ENCODE results near the gene CDC42BPB. TPM values are rescaled to one million over a fixed set of nuclear protein-coding genes. Genes with fewer than 3 reads are reported as not detected.
A peak's percentile ranks its signal among the peaks of the same experiment; 100 is the strongest.

The CDC42BPB gene
- total and polyA plus RNA-seq, 2 of the 13 experiments (the other 11 are each of a cell fraction or from before 2014, with no cell fraction given): 19.7 to 32.3 TPM

DNA sequence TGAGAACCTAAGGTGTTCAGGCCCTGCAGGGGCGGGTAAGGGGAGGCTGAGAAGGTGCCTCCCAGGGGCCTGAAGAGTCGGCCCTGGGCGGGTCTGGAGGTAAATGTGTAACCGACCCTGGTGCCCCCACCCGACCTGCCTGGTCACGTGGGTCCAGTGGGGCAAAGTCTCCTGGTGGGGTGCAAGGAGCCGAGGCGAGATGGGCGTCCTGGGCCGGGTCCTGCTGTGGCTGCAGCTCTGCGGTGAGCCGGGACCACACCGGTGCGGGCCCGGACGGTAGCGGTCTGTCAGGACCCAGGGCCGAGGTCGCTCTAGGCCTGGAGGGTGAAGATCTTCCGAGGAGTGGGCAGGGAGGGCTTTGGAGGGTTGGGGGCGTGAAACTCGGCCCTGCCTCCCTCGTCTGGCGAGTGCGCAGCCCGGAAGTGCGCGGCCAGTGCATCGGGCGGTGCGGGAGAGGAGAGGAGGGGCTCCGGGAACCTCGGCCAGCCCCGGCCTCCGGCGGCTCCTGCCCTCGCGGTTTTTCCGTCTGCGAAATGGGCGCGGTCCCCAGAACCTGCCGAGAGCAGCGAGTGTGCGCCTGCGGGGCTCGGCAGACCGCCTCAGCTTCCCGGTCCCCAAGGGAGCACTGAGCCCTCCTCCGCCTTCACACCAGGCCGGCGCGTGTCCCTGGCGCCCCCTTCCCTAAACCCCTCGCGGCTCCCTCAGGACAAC lies 134.7 kb downstream of the CDC42BPB start, which contains the start of gene AMN (continued):
- TF ChIP-seq ZNF354B (CRISPR knock-in tag; IDR thresholded peaks at IDR 0.05) (peak; percentile 18; the same call in 1 of the 2 replicates), RNF2 (conservative IDR thresholded peaks at IDR 0.05; ENCODE audit: low read depth) (no peak), ZNF441 (CRISPR knock-in tag; IDR thresholded peaks at IDR 0.05; ENCODE audit: borderline replicate concordance) (peak; percentile 29; the same call in 1 of the 2 replicates), TEAD3 (CRISPR knock-in tag; optimal IDR thresholded peaks at IDR 0.05; ENCODE audit: borderline replicate concordance) (no peak), ZC3H13 (CRISPR knock-in tag; IDR thresholded peaks at IDR 0.05) (peak; percentile 70; the same call in 1 of the 2 replicates), SAFB2 (CRISPR knock-in tag; IDR thresholded peaks at IDR 0.05; ENCODE audit: borderline replicate concordance, low read depth) (no peak; the same call in 1 of the 2 replicates), TEAD2 (CRISPR knock-in tag; IDR thresholded peaks at IDR 0.05) (no peak), ZBTB20 (CRISPR knock-in tag; IDR thresholded peaks at IDR 0.05; ENCODE audit: borderline replicate concordance, low read depth) (no peak), MTF1 (CRISPR knock-in tag; IDR thresholded peaks at IDR 0.05) (no peak), MTF2 (CRISPR knock-in tag; IDR thresholded peaks at IDR 0.05; ENCODE audit: borderline replicate concordance) (peak; percentile 91), ZFX (CRISPR knock-in tag; IDR thresholded peaks at IDR 0.05; ENCODE audit: low read depth) (peak; percentile 98), KLF6 (CRISPR knock-in tag; IDR thresholded peaks at IDR 0.05) (no peak), HNRNPL (IDR thresholded peaks at IDR 0.05; ENCODE audit: low read depth, low read length) (no peak; the same call in 1 of the 2 replicates), FOXC1 (CRISPR knock-in tag; IDR thresholded peaks at IDR 0.05; ENCODE audit: borderline replicate concordance) (peak; percentile 63; the same call in 1 of the 2 replicates), MTA1 (CRISPR knock-in tag; IDR thresholded peaks at IDR 0.05; ENCODE audit: borderline replicate concordance) (0 out of 2 replicates have a peak, but pooled peaks have one; percentile 54), RBFOX2 (IDR thresholded peaks at IDR 0.05; ENCODE audit: low read depth, low read length) (peak; percentile 97), ZNF878 (CRISPR knock-in tag; IDR thresholded peaks at IDR 0.05) (no peak), AGO1 (IDR thresholded peaks at IDR 0.05; ENCODE audit: low read depth, low read length, poor library complexity, severe bottlenecking) (no peak), ZSCAN12 (CRISPR knock-in tag; IDR thresholded peaks at IDR 0.05) (no peak)
- TF ChIP-seq, protein P1, sequence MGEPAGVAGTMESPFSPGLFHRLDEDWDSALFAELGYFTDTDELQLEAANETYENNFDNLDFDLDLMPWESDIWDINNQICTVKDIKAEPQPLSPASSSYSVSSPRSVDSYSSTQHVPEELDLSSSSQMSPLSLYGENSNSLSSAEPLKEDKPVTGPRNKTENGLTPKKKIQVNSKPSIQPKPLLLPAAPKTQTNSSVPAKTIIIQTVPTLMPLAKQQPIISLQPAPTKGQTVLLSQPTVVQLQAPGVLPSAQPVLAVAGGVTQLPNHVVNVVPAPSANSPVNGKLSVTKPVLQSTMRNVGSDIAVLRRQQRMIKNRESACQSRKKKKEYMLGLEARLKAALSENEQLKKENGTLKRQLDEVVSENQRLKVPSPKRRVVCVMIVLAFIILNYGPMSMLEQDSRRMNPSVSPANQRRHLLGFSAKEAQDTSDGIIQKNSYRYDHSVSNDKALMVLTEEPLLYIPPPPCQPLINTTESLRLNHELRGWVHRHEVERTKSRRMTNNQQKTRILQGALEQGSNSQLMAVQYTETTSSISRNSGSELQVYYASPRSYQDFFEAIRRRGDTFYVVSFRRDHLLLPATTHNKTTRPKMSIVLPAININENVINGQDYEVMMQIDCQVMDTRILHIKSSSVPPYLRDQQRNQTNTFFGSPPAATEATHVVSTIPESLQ (CRISPR knock-in tag; conservative IDR thresholded peaks at IDR 0.05): no peak
- TF ChIP-seq, protein P2, sequence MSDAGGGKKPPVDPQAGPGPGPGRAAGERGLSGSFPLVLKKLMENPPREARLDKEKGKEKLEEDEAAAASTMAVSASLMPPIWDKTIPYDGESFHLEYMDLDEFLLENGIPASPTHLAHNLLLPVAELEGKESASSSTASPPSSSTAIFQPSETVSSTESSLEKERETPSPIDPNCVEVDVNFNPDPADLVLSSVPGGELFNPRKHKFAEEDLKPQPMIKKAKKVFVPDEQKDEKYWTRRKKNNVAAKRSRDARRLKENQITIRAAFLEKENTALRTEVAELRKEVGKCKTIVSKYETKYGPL (CRISPR knock-in tag; IDR thresholded peaks at IDR 0.05): no peak
- TF ChIP-seq, protein P3, sequence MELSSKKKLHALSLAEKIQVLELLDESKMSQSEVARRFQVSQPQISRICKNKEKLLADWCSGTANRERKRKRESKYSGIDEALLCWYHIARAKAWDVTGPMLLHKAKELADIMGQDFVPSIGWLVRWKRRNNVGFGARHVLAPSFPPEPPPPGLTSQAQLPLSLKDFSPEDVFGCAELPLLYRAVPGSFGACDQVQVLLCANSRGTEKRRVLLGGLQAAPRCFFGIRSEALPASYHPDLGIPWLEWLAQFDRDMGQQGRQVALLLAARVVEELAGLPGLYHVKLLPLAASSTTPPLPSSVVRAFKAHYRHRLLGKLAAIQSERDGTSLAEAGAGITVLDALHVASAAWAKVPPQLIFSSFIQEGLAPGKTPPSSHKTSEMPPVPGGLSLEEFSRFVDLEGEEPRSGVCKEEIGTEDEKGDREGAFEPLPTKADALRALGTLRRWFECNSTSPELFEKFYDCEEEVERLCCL (CRISPR knock-in tag; IDR thresholded peaks at IDR 0.05; ENCODE audit: borderline replicate concordance): no peak
- TF ChIP-seq, protein P4, sequence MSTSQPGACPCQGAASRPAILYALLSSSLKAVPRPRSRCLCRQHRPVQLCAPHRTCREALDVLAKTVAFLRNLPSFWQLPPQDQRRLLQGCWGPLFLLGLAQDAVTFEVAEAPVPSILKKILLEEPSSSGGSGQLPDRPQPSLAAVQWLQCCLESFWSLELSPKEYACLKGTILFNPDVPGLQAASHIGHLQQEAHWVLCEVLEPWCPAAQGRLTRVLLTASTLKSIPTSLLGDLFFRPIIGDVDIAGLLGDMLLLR (CRISPR knock-in tag; IDR thresholded peaks at IDR 0.05): peak; percentile 76
- TF ChIP-seq, protein P5, sequence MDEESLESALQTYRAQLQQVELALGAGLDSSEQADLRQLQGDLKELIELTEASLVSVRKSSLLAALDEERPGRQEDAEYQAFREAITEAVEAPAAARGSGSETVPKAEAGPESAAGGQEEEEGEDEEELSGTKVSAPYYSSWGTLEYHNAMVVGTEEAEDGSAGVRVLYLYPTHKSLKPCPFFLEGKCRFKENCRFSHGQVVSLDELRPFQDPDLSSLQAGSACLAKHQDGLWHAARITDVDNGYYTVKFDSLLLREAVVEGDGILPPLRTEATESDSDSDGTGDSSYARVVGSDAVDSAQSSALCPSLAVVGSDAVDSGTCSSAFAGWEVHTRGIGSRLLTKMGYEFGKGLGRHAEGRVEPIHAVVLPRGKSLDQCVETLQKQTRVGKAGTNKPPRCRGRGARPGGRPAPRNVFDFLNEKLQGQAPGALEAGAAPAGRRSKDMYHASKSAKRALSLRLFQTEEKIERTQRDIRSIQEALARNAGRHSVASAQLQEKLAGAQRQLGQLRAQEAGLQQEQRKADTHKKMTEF (CRISPR knock-in tag; IDR thresholded peaks at IDR 0.05): peak; percentile 81; the same call in 1 of the 2 replicates
